ACC112 (cell line): Measurements from ENCODE around the gene AMFR.

Experiments
- H2AFZ ChIP-seq: fragments of 200-600 bp; sonication (generic); one replicate; pipeline ENCODE4 v1.6.0; 2017; ENCODE audit warnings: antibody characterized with exemption, low read length; ENCODE audit not compliant: unreplicated experiment
- H3K27ac ChIP-seq: fragments of 200-600 bp; sonication (generic); 2 replicates; pipeline ENCODE4 v1.5.1; 2014; ENCODE audit warnings: low read depth, mild to moderate bottlenecking, antibody characterized with exemption, low read length, moderate library complexity
- H3K27me3 ChIP-seq: fragments of 200-600 bp; sonication (generic); 2 replicates; pipeline ENCODE4 v1.6.1; 2014; ENCODE audit warnings: mild to moderate bottlenecking, antibody characterized with exemption, low read length, moderate library complexity, mixed read lengths; ENCODE audit not compliant: insufficient read depth
- H3K36me3 ChIP-seq: fragments of 200-600 bp; sonication (generic); 2 replicates; pipeline ENCODE4 v1.6.1; 2016; ENCODE audit warnings: mild to moderate bottlenecking, antibody characterized with exemption, low read length, moderate library complexity, mixed read lengths; ENCODE audit not compliant: insufficient read depth
- H3K4me1 ChIP-seq: fragments of 200-600 bp; sonication (generic); one replicate; pipeline ENCODE4 v1.6.1; 2016; ENCODE audit warnings: low read length, mixed read lengths; ENCODE audit not compliant: insufficient read depth, unreplicated experiment, control insufficient read depth
- H3K4me3 ChIP-seq: fragments of 200-600 bp; sonication (generic); 2 replicates; pipeline ENCODE4 v1.5.1; 2014; ENCODE audit warnings: mild to moderate bottlenecking, low read depth, low read length
- H3K79me2 ChIP-seq: fragments of 200-600 bp; sonication (generic); one replicate; pipeline ENCODE4 v1.6.0; 2016; ENCODE audit warnings: low read length; ENCODE audit not compliant: control insufficient read depth, unreplicated experiment, insufficient read depth

The AMFR gene

GRCh38 chr16:56355221-56355620 lies 70.1 kb downstream of the AMFR start:
- H3K4me1 ChIP-seq: peaks cover 11% of the 10 kb centered on the region
- no peaks in the 10 kb centered on the region for H3K36me3 ChIP-seq
- H3K79me2 ChIP-seq: no peaks in the 10 kb centered on the region
- no peak overlapping the region for H3K27ac ChIP-seq
- no peak overlapping the region for H3K4me3 ChIP-seq
- no peaks in the 10 kb centered on the region for H3K27me3 ChIP-seq
- H2AFZ ChIP-seq: no peak overlapping the region

- Histone ChIP-seq H3K79me2 (no peaks in the 10 kb centered on the region), H3K36me3 (no peaks in the 10 kb centered on the region), H3K27ac (no peak overlapping the region), H3K4me1 (peaks cover 11% of the 10 kb centered on the region), H3K4me3 (no peak overlapping the region), H2AFZ (no peak overlapping the region), H3K27me3 (no peaks in the 10 kb centered on the region)
Measured at GRCh38 chr16:56354746-56355145, 70.6 kb downstream of the AMFR start.

- no peaks in the 10 kb centered on the region for H3K27me3 ChIP-seq
- no peak overlapping the region for H3K4me3 ChIP-seq
- H3K79me2 ChIP-seq: no peaks in the 10 kb centered on the region
- H3K27ac ChIP-seq: no peak overlapping the region
- H3K36me3 ChIP-seq: no peaks in the 10 kb centered on the region
- H3K4me1 ChIP-seq: peaks cover 11% of the 10 kb centered on the region
- H2AFZ ChIP-seq: no peak overlapping the region
Measured at GRCh38 chr16:56354016-56354415, 71.3 kb downstream of the AMFR start.

GRCh38 chr16:56353054-56353921 lies 72.1 kb downstream of the AMFR start:
- H3K27me3 ChIP-seq: no peaks in the 10 kb centered on the region
- no peak overlapping the region for H2AFZ ChIP-seq
- no peak overlapping the region for H3K4me3 ChIP-seq
- no peak overlapping the region for H3K27ac ChIP-seq
- peaks cover 11% of the 10 kb centered on the region for H3K4me1 ChIP-seq
- H3K79me2 ChIP-seq: no peaks in the 10 kb centered on the region
- no peaks in the 10 kb centered on the region for H3K36me3 ChIP-seq

DNA sequence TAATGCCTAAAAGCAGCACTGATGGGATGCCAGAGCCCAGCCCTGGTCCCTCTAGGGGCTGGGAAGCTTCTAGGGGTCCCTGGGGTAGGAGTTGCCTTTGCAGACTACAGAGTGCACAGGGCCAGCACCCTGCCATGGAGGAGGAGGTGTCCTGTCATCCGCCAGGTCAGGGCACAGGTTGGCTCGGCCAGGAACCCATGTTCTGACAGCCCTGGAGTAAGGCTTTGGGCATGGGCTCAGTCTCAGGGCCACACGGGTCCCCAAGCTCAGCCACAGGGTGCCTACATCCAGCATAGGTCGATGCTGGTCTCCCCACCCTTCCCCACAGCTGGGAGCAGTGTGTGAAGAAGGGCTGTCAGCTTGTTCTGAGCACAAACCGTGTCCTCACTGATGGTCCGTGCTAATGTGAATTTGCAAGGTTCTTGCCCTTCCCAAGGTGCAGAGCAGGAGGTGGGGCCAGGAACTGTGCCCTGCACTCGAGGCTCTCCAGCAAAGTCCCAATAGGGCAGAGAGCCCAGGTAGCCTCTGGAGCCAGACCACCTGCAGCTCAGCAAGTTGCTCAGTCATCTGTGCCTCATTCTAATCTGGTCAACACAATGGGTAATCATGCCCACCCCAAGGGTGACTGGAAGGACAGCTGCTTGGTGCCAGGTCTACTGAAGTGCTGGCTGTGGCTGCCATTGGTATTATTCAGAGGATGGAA lies 72.8 kb downstream of the AMFR start:
- H3K4me3 ChIP-seq: no peak overlapping the region

GRCh38 chr16:56351481-56351880 lies 73.9 kb downstream of the AMFR start:
- H3K4me3 ChIP-seq: no peak overlapping the region
- H3K36me3 ChIP-seq: no peaks in the 10 kb centered on the region
- no peak overlapping the region for H2AFZ ChIP-seq
- H3K27me3 ChIP-seq: no peaks in the 10 kb centered on the region
- H3K27ac ChIP-seq: no peak overlapping the region
- no peaks in the 10 kb centered on the region for H3K79me2 ChIP-seq
- peaks cover 4% of the 10 kb centered on the region for H3K4me1 ChIP-seq

More for the DNA sequence above, 72.8 kb downstream of the AMFR start:
- no peaks in the 10 kb centered on the region for H3K27me3 ChIP-seq
- H3K4me1 ChIP-seq: peaks cover 7% of the 10 kb centered on the region
- no peaks in the 10 kb centered on the region for H3K36me3 ChIP-seq
- H3K27ac ChIP-seq: no peak overlapping the region
- H2AFZ ChIP-seq: no peak overlapping the region
- no peaks in the 10 kb centered on the region for H3K79me2 ChIP-seq

- H3K79me2 ChIP-seq: no peaks in the 10 kb centered on the region
- H3K4me3 ChIP-seq: no peak overlapping the region
- no peaks in the 10 kb centered on the region for H3K27me3 ChIP-seq
- no peaks in the 10 kb centered on the region for H3K36me3 ChIP-seq
- H2AFZ ChIP-seq: no peak overlapping the region
- no peak overlapping the region for H3K27ac ChIP-seq
- no peaks in the 10 kb centered on the region for H3K4me1 ChIP-seq
Measured at GRCh38 chr16:56350491-56351405, 74.6 kb downstream of the AMFR start.

DNA sequence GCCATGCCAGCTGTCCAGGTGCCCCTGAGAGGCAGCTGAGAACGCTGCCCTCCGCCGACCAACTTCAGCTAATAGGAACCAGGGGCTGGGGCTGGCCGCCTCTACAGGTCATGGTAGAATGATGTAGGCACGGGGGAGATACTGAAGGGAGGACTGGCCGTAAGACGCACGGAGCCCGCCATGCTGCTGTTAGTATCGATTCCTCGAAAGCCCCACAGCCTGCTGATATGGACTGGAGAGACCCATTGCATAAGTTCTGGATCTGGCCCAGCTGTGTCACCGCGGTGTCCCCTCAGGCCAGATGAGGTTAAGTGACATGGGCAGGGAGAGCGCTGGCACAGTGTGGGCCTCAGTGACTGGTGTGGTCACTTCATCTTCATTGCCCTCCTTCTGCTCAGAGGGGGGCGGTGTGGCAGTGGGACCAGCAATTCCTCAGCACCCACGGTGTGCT lies 75.6 kb downstream of the AMFR start:
- H3K27me3 ChIP-seq: no peaks in the 10 kb centered on the region
- no peaks in the 10 kb centered on the region for H3K79me2 ChIP-seq

GRCh38 chr16:56349086-56349415 lies 76.3 kb downstream of the AMFR start:
- no peaks in the 10 kb centered on the region for H3K36me3 ChIP-seq
- H3K4me1 ChIP-seq: no peaks in the 10 kb centered on the region
- no peak overlapping the region for H3K4me3 ChIP-seq
- no peak overlapping the region for H2AFZ ChIP-seq
- H3K27ac ChIP-seq: no peak overlapping the region
- H3K27me3 ChIP-seq: no peaks in the 10 kb centered on the region
- no peaks in the 10 kb centered on the region for H3K79me2 ChIP-seq

More for the DNA sequence above, 75.6 kb downstream of the AMFR start:
- Histone ChIP-seq H3K27ac (no peak overlapping the region), H3K4me3 (no peak overlapping the region), H2AFZ (no peak overlapping the region), H3K4me1 (no peaks in the 10 kb centered on the region), H3K36me3 (no peaks in the 10 kb centered on the region)
